CD4-positive, alpha-beta memory T cell (primary cell): ENCODE measurements around the gene B3GALNT2. TPM values are rescaled to one million over a fixed set of nuclear protein-coding genes. Genes with fewer than 3 reads are reported as not detected.
A peak's percentile ranks its signal among the peaks of the same experiment; 100 is the strongest.

Experiments used
- CTCF ChIA-PET: fragments of 350-600 bp; sonication (Branson Sonifier 250); formaldehyde crosslinking; loops from one replicate; lab custom pipeline; 2021; ENCODE audit warnings: inconsistent platforms; ENCODE audit not compliant: partially characterized antibody; lab: Charles Lee
- POLR2A ChIA-PET: fragments of 350-600 bp; sonication (Branson Sonifier 250); formaldehyde crosslinking; loops from one replicate; lab custom pipeline; 2021; ENCODE audit not compliant: partially characterized antibody; lab: Charles Lee
- DNase-seq, 5 donors: peaks; one replicate each; pipeline versions ENCODE4 v3.0.0 to v3.0.0-alpha.2; 2020 to 2022; ENCODE audit warnings: mixed read lengths in 1 of 5
- H3K27ac ChIP-seq: one replicate; pipeline ENCODE4 v1.7.0; 2013; ENCODE audit warnings: low read depth, low read length
- H3K27me3 ChIP-seq: 2 replicates; pipeline ENCODE4 v1.7.0; 2013; ENCODE audit warnings: mild to moderate bottlenecking, low read length, moderate library complexity; ENCODE audit not compliant: insufficient read depth
- H3K36me3 ChIP-seq: 2 replicates; pipeline ENCODE4 v1.7.0; 2013; ENCODE audit warnings: mild to moderate bottlenecking, low read length, moderate library complexity; ENCODE audit not compliant: insufficient read depth
- H3K4me1 ChIP-seq: 2 replicates; pipeline ENCODE4 v1.7.0; 2013; ENCODE audit warnings: mild to moderate bottlenecking, low read length, moderate library complexity; ENCODE audit not compliant: insufficient read depth
- H3K4me3 ChIP-seq, 2 donors: one replicate each; pipeline ENCODE4 v1.7.0; 2013; ENCODE audit warnings: low read length in 2 of 2, mild to moderate bottlenecking in 1 of 2
- H3K9me3 ChIP-seq, 2 donors: one replicate each; pipeline ENCODE4 v1.7.0; 2013; ENCODE audit warnings: low read length in 2 of 2, control low read depth in 1 of 2; ENCODE audit not compliant: control insufficient read depth in 1 of 2
- H3K27ac Mint-ChIP-seq, 7 donors: one replicate each; pipeline ENCODE4 v1.8.0; 2020 to 2021; ENCODE audit warnings: mixed read lengths in 7 of 7, mild to moderate bottlenecking in 6 of 7, inconsistent platforms in 3 of 7, moderate library complexity in 3 of 7
- H3K27me3 Mint-ChIP-seq, 2 donors: one replicate each; pipeline ENCODE4 v1.8.0; 2020 to 2021; ENCODE audit warnings: mixed read lengths in 2 of 2
- H3K36me3 Mint-ChIP-seq, 2 donors: one replicate each; pipeline ENCODE4 v1.8.0; 2020 to 2021; ENCODE audit warnings: mixed read lengths in 2 of 2, inconsistent platforms in 1 of 2, mild to moderate bottlenecking in 1 of 2
- H3K4me1 Mint-ChIP-seq, 4 donors: one replicate each; pipeline ENCODE4 v1.8.0; 2020 to 2021; ENCODE audit warnings: mixed read lengths in 4 of 4, mild to moderate bottlenecking in 1 of 4
- H3K4me3 Mint-ChIP-seq, 8 donors: one replicate each; pipeline ENCODE4 v1.8.0; 2020 to 2021; ENCODE audit warnings: mixed read lengths in 8 of 8, mild to moderate bottlenecking in 7 of 8, moderate library complexity in 6 of 8, inconsistent platforms in 3 of 8
- H3K9me3 Mint-ChIP-seq, 8 donors: one replicate each; pipeline ENCODE4 v1.8.0; 2020 to 2021; ENCODE audit warnings: mixed read lengths in 8 of 8, mild to moderate bottlenecking in 5 of 8, inconsistent platforms in 3 of 8, moderate library complexity in 1 of 8
- intact Hi-C: fragments of 100-400 bp; cut with micrococcal nuclease; formaldehyde crosslinking; loops from one replicate; pipeline ENCODE4 v1.15.1; 2023
- polyA plus RNA-seq, 2 donors: library from polyadenylated mRNA; unstranded; fragments of 300-500 nt; fragmentation: Illumina TruSeq; gene quantifications; one replicate each; pipeline ENCODE4 v1.2.3, GENCODE V29; 2021
- total RNA-seq, 2 experiments: library from RNA; stranded (reverse); gene quantifications; one replicate each; pipeline ENCODE4 v1.2.3, GENCODE V29; 2021

Gene B3GALNT2
- total and polyA plus RNA-seq, 4 experiments from 2014 or later: 6.3 to 12.1 (median 9.1) TPM

DNA sequence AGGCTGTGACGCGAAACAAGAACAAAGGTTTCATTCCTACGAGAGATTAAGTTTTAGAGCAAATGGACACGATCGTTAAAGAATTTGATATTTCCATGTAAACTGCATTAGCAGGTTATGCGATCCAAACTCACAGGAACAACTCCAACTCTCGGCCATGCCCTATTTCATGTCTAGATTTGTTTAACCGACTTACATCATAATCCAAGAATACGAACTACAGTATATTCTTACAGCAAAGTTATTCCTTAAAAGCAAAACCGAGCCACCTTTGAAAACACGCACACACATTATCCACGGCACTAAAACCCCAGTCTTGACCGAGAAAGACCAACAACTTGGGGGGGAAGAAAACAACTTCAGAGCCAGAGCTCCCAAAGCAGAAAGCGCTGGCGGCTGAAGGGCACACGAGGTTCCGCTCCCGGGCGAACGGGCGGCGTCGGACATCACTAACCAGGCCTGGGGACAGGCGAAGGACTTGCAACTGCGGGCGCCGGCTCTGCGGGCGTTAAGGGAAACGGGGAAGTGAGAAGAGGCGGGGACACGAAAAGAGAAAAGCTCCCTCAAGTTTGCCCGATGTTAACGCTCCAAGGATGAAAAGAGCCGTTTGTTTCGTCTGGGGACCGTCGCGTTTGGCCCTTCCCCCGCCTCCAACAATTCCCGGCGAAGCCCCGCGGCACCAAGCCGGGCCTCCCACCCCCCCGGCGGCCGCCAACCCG lies 690 bp downstream of the B3GALNT2 start:
- DNase-seq: peak in 3 of 5 donors; percentile 3 to 52 (median 15)
- peak overlapping the region; percentile 43 to 74 for H3K4me3 ChIP-seq
- H3K27me3 ChIP-seq: no peaks in the 10 kb centered on the region
- no peaks in the 10 kb centered on the region for H3K27me3 Mint-ChIP-seq
- no peaks in the 10 kb centered on the region for H3K36me3 ChIP-seq
- intact Hi-C loops: loop anchor here (1.0 to 5.0 kb wide), 7 partner anchors 139 to 1101 kb away; partner anchors contain the start of genes ARID4B, GGPS1, HEATR1 and LYST
- ChIA-PET POLR2A (interaction anchor here (0.6 to 3.0 kb wide), 14 partner anchors 11 to 1130 kb away, joined by 3 to 14 read pairs (median 4); partner anchors contain the start of genes ARID4B, COA6, GGPS1 and GNG4), CTCF (interaction anchor here (1.0 to 2.0 kb wide), 14 partner anchors 8 to 497 kb away, joined by 3 to 12 read pairs (median 4); no protein-coding TSS in a partner anchor)
- peak overlapping the region; percentile 85 for H3K27ac ChIP-seq
- no peaks in the 10 kb centered on the region for H3K9me3 ChIP-seq
- peaks cover 20% of the 10 kb centered on the region for H3K4me1 ChIP-seq
- peaks cover 12 to 32% (median 19%) of the 10 kb centered on the region in 4 donors for H3K4me1 Mint-ChIP-seq
- H3K36me3 Mint-ChIP-seq: peaks cover 0 to 14% of the 10 kb centered on the region in 2 donors
- peak overlapping the region; percentile 87 to 97 (median 94) for H3K4me3 Mint-ChIP-seq
- no peaks in the 10 kb centered on the region for H3K9me3 Mint-ChIP-seq
- H3K27ac Mint-ChIP-seq: peak overlapping the region; percentile 77 to 100 (median 95)

DNA sequence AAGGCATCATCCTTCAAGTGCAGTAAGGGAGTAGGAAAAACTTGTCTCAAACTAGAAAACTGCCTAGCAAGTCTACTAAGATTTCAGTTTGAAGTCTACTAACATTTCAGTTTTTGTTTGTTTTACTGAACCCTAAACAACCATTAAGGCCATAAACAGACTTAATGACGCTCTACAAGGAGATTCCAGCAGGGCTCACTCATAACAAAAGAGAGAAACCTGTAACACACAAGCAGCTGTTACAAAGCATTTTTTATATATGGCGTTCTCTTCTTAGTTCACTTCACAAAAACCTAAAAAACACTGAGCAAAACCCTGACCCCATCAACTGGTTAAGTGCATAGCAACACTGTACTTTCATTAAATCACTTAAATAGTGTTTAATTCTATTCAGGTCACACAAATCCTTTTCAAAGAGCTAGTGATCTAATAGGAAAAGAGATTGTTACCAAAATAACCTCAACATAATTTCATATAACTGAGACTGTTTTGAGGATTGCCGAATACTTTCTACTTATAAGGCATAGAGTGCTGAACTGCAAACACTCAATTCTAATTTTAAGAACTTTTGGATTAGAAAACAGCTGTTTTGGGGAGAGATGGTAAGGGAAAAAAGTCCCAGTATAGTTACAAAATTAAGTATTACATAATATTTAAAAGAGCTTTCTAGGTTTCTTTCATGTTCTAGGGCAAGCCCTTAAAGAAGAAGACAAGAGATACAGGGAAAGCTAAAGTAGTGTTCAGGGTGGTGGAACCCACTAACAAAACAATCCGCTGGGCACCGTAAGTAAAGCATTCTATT lies 1.4 kb downstream of the B3GALNT2 start:
- Histone ChIP-seq H3K27ac (no peak overlapping the region), H3K27me3 (no peaks in the 10 kb centered on the region), H3K9me3 (no peaks in the 10 kb centered on the region), H3K4me3 (no peak overlapping the region), H3K36me3 (no peaks in the 10 kb centered on the region), H3K4me1 (peaks cover 20% of the 10 kb centered on the region)
- H3K4me3 Mint-ChIP-seq: peak overlapping the region; percentile 87 to 97 (median 94)
- CTCF ChIA-PET: interaction anchor here (1.0 to 1.7 kb wide), 4 partner anchors 9 to 469 kb away, joined by 3 to 7 read pairs (median 4); no protein-coding TSS in a partner anchor
- no peaks in the 10 kb centered on the region for H3K27me3 Mint-ChIP-seq
- peaks cover 0 to 14% of the 10 kb centered on the region in 2 donors for H3K36me3 Mint-ChIP-seq
- peak overlapping the region in 6 of 7 donors; percentile 83 to 100 (median 95) for H3K27ac Mint-ChIP-seq
- intact Hi-C loops: loop anchor here (5.0 kb wide), 3 partner anchors 139 to 1026 kb away; partner anchors contain the start of genes TARBP1 and TOMM20
- POLR2A ChIA-PET: interaction anchor here (1.0 to 3.0 kb wide), 3 partner anchors 10 to 364 kb away, joined by 3 to 14 read pairs (median 9); partner anchors contain the start of gene LYST
- DNase-seq: peak in 1 of 5 donors; percentile 5
- H3K4me1 Mint-ChIP-seq: peaks cover 12 to 32% (median 19%) of the 10 kb centered on the region in 4 donors
- H3K9me3 Mint-ChIP-seq: no peaks in the 10 kb centered on the region

DNA sequence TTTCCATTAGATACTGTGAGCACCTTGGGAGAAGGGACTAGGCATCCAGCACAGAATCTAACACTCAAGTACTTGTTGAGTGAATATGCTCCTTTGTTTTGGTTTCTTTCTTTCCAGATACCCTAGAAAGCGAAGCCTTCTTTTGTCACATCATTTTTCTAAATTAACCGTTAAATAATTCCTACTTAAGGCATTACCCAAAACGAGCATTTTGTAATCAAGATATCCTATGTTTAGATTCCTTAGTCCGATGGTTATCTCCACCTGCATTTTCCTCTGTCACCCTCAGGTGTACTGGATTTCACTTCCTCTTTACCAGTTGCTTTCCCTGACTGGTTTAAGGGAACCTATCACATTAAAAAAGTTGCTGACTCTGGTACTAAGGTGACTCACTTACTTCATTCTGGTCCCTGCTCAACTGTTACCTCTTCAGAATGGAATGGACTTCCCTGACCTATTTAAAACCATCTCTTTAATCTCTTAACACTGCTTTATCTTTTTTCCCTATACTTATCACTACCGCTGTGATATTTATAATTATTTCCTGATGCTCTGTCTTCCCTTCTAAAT lies 3.2 kb downstream of the B3GALNT2 start:
- Mint-ChIP-seq H3K27ac (no peak overlapping the region), H3K9me3 (no peaks in the 10 kb centered on the region)
- POLR2A ChIA-PET: no interaction called here

DNA sequence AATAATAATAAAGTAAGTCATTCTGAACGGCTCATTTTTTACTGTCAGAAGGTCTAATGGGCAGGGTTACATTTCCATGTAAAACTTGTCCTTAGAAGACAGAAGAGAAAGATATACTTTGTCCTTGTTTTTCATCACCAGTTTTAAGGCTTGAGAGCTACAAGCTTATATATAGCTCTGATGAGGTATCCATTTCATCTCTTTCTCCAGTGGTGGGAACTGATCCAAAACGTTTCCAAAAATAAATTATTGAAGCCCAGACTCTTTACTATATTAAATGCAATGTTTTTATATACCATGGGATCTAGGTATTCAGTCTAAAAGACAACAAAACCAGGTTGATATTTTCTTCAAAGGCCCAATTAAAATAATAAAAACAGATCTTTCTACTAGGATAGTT lies 8.7 kb downstream of the B3GALNT2 start:
- POLR2A ChIA-PET: no interaction called here
- H3K27me3 Mint-ChIP-seq: no peaks in the 10 kb centered on the region
- H3K36me3 Mint-ChIP-seq: peaks cover 12 to 16% of the 10 kb centered on the region in 2 donors
- Histone ChIP-seq H3K36me3 (no peaks in the 10 kb centered on the region), H3K27ac (no peak overlapping the region), H3K4me3 (no peak overlapping the region), H3K9me3 (no peaks in the 10 kb centered on the region), H3K4me1 (peaks cover 16% of the 10 kb centered on the region), H3K27me3 (no peaks in the 10 kb centered on the region)
- peaks cover 11 to 18% (median 14%) of the 10 kb centered on the region in 4 donors for H3K4me1 Mint-ChIP-seq
- no peak for DNase-seq
- H3K27ac Mint-ChIP-seq: no peak overlapping the region
- peaks cover 0 to 3% (median 0%) of the 10 kb centered on the region in 8 donors for H3K9me3 Mint-ChIP-seq
- CTCF ChIA-PET: interaction anchor here (1.5 to 2.4 kb wide), 2 partner anchors 9 to 288 kb away, joined by 5 to 12 read pairs; partner anchors contain the start of gene B3GALNT2
- no peak overlapping the region for H3K4me3 Mint-ChIP-seq
- intact Hi-C loops: no loop called here

More for the DNA sequence above, 3.2 kb downstream of the B3GALNT2 start:
- H3K27ac ChIP-seq: no peak overlapping the region
- peaks cover 0 to 14% of the 10 kb centered on the region in 2 donors for H3K36me3 Mint-ChIP-seq
- no peaks in the 10 kb centered on the region for H3K9me3 ChIP-seq
- H3K4me3 ChIP-seq: no peak overlapping the region
- DNase-seq: no peak
- CTCF ChIA-PET: no interaction called here
- no peaks in the 10 kb centered on the region for H3K27me3 Mint-ChIP-seq
- peaks cover 12 to 27% (median 15%) of the 10 kb centered on the region in 4 donors for H3K4me1 Mint-ChIP-seq
- intact Hi-C loops: loop anchor here (5.0 kb wide), 3 partner anchors 141 to 1024 kb away; partner anchors contain the start of genes TARBP1 and TOMM20
- no peaks in the 10 kb centered on the region for H3K36me3 ChIP-seq
- H3K4me1 ChIP-seq: peaks cover 19% of the 10 kb centered on the region
- H3K4me3 Mint-ChIP-seq: no peak overlapping the region
- H3K27me3 ChIP-seq: no peaks in the 10 kb centered on the region

DNA sequence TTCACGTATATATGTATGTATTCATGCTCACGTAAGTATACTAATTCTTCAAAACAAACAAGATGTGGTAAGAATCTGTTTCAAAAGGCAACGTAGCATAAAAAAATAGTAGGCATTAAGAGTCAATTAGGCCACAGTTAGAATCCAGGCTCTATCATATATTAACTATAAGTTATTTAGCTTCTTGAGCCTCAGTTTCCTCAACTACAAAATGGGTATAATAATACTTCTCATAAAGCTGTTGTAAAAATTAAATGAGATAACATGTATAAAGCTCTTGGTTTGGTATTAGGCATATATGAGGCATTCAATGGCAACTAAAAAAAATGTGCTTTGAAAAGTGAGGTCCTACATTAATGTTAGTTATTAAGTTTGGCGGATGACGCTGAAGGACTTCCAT lies 9.2 kb downstream of the B3GALNT2 start:
- ChIA-PET POLR2A (no interaction called here), CTCF (interaction anchor here (2.4 kb wide), 1 partner anchor 10 kb away, joined by 12 read pairs; the partner anchor contains the start of gene B3GALNT2)
- peaks cover 0 to 3% (median 0%) of the 10 kb centered on the region in 8 donors for H3K9me3 Mint-ChIP-seq
- intact Hi-C loops: no loop called here
- H3K9me3 ChIP-seq: no peaks in the 10 kb centered on the region
- no peak overlapping the region for H3K27ac ChIP-seq
- no peaks in the 10 kb centered on the region for H3K36me3 ChIP-seq
- DNase-seq: no peak
- H3K27ac Mint-ChIP-seq: no peak overlapping the region
- no peaks in the 10 kb centered on the region for H3K27me3 ChIP-seq
- peaks cover 16% of the 10 kb centered on the region for H3K4me1 ChIP-seq
- H3K27me3 Mint-ChIP-seq: no peaks in the 10 kb centered on the region
- no peak overlapping the region for H3K4me3 ChIP-seq
- H3K4me3 Mint-ChIP-seq: no peak overlapping the region
- H3K4me1 Mint-ChIP-seq: peaks cover 11 to 18% (median 14%) of the 10 kb centered on the region in 4 donors
- peaks cover 12 to 16% of the 10 kb centered on the region in 2 donors for H3K36me3 Mint-ChIP-seq

DNA sequence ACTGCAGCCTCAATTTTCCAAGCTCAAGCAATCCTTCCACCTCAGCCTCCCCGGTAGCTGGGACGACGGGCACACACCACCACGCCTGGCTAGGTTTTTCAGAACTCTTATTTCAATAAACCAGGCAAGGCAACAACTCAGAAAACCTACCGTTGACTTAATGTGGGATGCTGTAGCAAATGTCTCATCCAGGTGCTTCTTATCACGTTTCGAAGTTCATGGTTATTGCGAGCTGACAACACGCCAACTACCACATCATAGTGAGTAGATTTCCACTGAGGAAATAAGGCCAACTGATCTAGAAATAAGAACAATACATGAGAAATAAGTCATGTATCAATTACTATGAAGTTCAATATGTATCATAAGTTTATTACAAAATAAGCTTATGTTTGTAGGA lies 9.7 kb downstream of the B3GALNT2 start:
- H3K4me1 ChIP-seq: peaks cover 16% of the 10 kb centered on the region
- intact Hi-C loops: no loop called here

More for the DNA sequence above, 9.7 kb downstream of the B3GALNT2 start:
- H3K9me3 ChIP-seq: no peaks in the 10 kb centered on the region
- H3K27ac ChIP-seq: no peak overlapping the region
- no peak overlapping the region for H3K4me3 Mint-ChIP-seq
- no peak overlapping the region for H3K27ac Mint-ChIP-seq
- ChIA-PET CTCF (interaction anchor here (2.4 kb wide), 1 partner anchor 10 kb away, joined by 12 read pairs; the partner anchor contains the start of gene B3GALNT2), POLR2A (interaction anchor here (0.7 kb wide), 1 partner anchor 55 kb away, joined by 3 read pairs; no protein-coding TSS in a partner anchor)
- no peak for DNase-seq
- H3K4me3 ChIP-seq: no peak overlapping the region
- H3K27me3 ChIP-seq: no peaks in the 10 kb centered on the region
- H3K4me1 Mint-ChIP-seq: peaks cover 11 to 18% (median 14%) of the 10 kb centered on the region in 4 donors
- peaks cover 0 to 3% (median 0%) of the 10 kb centered on the region in 8 donors for H3K9me3 Mint-ChIP-seq
- H3K36me3 ChIP-seq: no peaks in the 10 kb centered on the region
- peaks cover 15 to 21% of the 10 kb centered on the region in 2 donors for H3K36me3 Mint-ChIP-seq
- H3K27me3 Mint-ChIP-seq: no peaks in the 10 kb centered on the region
